Epidermal melanocyte (primary cell): ENCODE data around the gene FAM114A2.
"Not testable (repeated sequence)": the region's sequence is repeated elsewhere in the genome, so short reads cannot be mapped to it uniquely, and the experiment has no call there.

ENCODE experiments used
- DNase-seq: peaks from one replicate; pipeline ENCODE4 v3.0.0; 2011; ENCODE audit warnings: low spot score; ENCODE audit not compliant: insufficient read length

FAM114A2 gene

DNA sequence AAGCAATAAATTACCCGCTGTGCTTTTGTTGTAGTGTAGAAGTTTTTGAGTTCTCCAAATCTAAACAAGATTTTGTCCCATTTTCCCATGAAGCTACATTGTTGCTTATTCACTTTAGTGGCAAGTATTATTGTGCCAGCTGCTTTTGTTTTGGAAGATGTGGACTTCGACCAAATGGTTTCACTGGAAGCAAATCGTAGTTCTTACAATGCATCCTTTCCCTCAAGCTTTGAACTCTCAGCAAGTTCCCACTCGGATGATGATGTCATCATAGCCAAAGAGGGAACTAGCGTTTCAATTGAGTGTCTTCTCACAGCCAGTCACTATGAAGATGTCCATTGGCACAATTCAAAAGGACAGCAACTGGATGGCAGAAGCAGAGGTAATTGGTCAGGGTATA is 10.9 kb upstream of the FAM114A2 start:
- no peak for DNase-seq

DNA sequence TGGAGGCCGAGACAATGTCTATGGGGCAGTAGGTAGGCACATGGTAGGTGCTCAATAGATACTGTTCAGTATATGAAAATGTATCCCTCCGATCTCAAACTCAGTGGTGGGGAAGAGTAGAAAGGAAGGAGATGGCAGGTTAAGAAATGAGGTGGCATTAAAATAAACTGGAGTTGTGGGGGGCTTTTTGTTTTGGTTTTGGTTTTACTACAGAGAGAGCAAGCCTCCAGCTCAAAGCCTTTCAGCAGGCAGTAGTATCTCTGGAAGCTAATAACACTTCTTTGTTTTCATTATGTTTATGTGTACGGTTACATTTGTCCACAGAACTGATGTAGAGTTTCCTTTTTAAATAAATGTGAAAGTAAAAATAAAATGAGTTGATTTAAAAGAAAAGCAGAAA is 8.6 kb upstream of the FAM114A2 start:
- DNase-seq: no peak

DNA sequence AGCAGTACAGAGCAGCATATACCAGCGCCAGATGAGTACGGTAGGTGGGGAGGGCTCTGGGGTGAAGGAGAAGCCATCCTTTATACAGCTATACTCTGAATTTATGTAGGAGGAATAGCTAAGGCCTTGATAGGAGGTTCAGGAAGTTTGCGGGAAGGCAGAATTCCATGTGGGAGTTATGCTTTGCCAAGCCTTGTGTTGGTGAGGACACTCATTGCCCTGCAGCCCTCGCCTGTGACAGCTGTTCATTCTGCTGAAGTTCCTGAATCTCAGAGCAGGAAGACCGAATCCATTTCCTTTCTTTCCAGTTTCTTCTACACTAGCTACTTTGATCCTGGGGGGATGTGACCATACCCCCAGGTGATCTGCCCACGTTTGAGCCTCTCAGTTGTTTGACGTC is 7.8 kb upstream of the FAM114A2 start:
- no peak for DNase-seq

DNA sequence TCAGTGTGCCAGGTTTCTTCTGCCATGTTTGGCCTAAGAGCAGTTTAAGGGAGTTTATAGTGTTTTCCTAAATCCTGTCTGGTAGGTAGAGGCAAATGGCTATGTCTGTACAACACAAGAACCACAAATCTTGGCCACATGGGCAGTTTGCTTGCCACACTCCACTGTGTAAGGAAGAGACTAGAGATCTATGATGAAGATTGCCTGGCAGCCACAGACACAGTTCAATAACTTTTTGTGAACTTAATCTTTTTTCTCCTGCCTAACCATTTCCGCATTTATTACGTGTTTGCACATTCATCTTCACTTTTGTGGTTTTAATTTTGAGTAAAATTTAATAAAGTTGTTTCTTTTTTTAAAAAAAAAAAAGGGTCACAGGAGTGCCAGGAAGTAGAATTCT is 5.9 kb upstream of the FAM114A2 start:
- no peak for DNase-seq

DNA sequence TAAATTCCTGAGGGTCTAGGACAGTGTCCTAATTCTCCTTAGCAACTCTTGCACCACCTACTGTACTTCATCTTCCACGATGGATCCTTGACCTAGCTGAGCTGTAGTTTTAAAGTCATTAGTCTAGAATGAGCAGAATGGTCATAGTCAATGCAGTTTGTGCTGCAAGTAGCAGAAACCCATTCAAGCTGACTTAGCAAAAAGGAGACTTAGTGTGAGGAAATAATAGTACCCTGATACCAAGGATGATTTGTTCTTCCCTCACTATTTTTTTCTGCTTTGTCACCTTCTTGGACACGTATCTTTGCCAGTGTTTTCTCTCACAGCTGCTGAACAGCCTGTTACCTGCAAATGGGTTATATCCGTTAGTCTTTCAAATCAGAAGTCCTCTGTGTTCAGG is 5.4 kb upstream of the FAM114A2 start:
- DNase-seq: no peak

DNA sequence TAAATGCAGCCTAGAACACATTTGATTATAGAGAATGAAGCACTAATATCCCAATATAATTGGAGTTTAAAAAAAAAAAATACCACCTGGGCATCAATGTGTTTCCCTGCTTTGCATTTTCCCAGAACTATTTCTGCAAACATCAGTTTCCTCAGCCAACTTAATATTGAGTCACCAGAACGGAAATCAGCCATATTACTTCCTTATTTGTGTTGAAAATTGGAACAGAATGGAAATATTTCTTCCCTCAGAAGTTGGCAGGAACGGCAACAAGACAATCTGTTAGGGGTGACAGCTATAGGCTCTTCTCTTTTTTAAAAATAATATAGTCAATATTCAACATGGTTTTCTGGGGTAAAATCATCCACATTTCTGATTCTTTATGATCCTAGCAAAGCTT is 4.1 kb upstream of the FAM114A2 start:
- no peak for DNase-seq

DNA sequence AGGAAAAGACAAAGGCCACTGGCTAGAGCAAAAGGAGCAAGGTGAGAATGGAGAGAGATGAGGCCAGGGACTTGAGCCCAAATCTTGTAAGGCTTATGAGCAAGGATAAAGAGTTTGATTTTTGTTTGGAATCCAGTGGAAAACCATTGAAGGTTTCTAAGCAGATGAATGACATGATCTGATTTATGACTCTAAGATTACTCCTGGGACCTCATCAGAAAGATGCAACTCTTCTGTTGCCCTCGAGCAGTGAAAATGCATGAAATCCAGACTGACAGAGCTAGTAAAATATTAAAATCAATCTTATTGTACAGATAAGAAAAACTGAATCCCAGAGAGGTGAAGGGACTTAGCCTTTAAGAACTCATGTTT is 734 bp upstream of the FAM114A2 start:
- DNase-seq: no peak

DNA sequence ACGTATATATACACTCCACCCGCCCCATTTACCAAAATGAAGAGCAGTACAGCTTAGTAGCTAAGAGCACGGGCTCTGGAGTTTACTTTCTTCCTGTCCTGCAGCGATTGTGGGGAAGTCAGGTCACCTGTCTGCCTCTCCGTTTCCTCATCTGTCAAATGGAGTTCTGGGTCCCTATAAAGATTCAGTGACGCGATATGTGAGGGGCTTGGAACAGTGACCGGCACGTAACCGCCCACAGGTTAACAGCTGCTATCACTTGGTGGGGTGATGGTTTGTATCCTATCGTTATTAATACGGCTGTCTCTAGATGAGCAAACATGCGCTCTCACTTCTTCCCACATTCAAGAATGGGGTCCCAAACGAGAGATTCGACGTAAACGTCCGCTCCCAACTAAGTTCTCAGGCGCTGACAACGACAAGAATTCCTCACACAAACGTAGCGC is 426 bp downstream of the FAM114A2 start:
- DNase-seq: no peak

DNA sequence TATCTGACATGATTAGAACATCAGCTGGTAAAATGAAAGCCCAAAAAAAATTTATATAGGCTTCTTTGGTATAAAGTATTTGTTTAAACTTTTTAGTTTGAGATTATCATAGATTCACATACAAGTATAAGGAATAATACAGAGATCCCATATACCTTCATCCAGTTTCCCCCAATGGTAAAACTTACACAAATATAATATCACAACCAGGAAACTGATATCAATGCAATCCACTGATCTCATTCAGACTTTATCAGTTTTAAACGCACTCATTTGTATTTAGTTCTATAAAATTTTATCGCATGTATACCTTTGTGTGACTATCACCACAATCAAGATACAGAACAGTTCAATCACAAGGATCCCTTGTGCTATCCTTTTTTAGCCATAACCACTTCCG is 3.8 kb downstream of the FAM114A2 start:
- DNase-seq: no peak

DNA sequence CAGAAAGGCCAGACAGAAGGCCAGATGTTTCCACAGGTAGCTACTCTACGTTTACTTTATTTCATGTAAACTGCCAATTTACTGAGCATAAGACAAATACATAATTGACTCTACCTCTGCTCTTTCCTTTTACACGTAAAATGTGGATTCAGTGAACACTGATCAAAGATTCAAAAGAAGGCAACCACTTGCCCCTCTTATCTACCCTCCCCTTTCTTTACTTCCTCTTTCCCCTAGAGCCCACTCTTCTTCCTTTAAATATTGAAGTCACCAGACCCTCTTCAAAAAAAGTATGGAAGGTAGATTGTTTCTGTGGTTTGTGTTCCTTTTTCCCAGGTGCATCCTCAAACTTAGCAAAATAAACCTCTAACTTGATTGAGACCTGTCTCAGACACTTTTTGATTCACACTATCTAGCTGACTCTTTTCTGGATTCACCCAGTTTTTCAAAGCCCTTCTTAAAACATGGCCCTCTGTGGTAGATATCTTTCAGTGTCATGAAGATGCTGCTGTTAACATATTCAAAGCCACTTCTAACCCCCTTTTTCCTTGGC is 6.7 kb downstream of the FAM114A2 start:
- DNase-seq: no peak

DNA sequence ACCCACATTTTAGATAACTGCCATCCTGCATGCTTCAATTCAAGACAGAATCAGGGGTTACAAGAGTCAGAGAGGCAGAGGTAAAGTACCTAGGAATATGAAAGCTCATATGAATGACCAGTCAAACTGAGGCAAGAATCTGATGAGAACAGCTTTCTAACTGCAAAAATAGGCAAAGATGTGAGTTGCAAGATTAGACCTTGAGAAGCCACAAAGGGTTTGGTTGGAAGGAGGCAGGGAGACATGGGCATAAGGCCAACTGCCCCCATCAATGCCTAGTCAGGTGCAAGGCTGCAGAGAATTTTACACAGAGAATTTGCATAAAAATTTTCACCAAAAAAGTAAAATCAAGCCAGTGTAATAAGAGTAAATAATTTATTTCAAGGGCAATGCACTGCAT is 12.8 kb downstream of the FAM114A2 start:
- DNase-seq: no peak

DNA sequence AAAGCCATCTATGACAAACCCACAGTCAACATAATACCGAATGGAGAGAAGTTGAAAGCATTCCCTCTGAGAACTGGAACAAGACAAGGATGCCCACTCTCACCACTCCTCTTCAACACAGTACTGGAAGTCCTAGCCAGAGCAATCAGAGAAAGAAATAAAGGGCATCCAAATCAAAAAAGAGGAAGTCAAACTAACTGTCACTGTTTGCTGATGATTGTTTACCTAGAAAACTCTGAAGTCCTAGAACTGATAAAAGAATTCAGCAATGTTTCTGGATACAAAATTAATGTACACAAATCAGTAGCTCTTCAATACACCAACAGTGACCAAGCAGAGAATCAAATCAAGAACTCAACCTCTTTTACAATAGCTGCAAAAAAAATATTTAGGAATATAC is 19.8 kb downstream of the FAM114A2 start:
- not testable (repeated sequence) for DNase-seq

DNA sequence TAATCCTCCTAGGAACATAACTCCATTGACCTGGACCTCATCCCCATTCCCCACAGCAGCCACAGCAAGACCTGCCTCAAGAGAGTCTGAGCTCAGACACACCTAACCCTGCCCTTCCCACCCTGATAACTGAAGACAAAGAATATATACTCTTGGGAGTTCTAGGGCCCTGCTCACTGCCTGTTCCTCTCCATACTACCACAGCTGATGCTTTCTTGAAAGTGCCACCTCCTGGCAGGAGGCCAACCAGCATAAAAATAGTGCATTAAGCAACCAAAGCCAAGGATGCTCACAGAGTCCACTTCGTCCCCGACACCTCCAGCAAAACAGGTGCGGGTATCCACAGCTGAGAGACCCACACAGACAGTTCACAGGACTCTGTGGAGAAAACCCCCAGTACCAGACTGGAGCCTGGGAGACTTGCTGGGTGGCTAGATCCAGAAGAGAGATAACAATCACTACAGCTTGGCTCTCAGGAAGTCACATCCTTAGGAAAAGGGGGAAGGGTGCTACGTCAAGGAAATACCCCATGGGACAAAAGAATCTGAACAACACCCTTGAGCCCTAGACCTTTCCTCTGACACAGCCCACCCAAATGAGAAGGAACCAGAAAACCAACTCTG is 23.5 kb downstream of the FAM114A2 start:
- DNase-seq: no peak

DNA sequence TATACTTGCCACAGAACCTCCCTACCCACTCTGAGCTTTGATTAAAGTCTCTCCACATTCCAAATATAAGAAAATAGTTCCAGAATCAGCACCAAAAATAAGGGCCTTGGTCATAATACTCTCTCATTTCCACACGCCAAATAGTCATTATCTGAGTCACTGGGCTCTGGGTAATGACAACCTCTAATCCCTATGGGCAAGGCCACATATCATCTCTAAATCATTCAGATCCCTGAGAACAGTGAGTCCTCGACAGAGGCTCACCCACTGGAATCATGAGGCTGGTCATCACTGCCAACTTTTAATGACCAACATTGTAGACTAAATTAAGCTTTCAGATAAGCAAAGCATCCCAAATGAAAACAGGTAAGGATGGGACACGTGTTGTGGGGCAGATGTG is 28.1 kb downstream of the FAM114A2 start:
- no peak for DNase-seq

DNA sequence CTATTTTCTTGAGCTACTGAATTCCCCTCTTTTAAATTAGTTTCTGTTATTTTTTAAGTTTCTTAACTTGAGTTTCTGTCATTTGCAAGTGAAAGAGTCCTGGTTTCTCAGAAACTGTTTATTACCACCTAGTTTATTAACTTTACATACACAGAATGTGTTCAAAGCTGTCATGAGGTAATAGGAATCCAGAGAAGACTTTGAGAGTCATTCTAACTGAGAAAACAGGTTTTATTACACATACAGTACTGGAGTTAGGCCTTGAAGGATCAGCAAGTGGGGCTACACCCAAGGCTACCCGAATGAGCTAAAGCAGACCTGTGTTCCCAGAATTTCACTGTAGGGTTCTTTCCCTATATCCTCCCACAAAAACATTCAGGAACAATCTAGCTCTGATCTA is 33.1 kb downstream of the FAM114A2 start:
- DNase-seq: no peak

DNA sequence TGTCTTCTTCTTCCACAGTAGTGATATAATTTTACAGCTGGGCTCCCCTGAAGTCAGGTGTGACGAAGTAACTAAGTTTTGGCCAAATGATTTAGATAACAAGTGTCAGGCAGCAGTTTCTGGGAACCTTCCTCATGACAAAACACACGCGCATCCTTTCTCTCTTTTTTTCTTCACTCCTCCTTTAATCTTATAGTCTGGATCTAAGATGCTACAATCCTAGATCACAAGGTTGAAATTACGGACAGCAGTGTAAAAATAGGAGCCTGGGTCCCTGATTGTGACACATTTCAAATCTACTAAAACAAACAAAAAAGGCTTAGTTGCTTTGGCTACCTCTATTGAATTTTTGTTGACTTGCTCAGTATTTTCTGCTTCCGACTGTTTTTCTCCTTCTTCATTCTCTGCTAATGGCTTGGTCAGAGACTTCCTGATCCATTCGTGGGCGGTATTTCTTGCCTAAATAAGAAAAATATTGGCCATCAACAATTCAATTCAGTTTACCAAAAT is 36.1 kb downstream of the FAM114A2 start:
- DNase-seq: no peak

DNA sequence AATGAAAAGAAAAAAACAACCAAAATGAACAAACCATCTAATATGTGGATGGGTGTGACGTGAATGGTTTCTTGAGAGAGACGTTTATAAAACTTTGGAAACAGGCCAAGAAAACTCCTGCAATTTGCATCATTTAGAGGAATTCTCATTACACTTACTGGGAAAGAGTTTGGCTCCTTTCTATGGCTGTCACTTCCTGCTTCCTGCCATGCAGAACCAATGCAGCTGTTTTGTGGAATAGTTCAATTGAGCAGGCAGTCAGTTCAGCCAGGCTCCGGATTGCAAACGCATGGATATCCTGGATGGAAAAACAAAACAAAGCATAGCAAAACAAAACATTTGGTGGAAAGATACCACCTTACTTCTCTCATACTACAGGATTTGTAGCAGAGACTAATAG is 36.6 kb downstream of the FAM114A2 start:
- no peak for DNase-seq

DNA sequence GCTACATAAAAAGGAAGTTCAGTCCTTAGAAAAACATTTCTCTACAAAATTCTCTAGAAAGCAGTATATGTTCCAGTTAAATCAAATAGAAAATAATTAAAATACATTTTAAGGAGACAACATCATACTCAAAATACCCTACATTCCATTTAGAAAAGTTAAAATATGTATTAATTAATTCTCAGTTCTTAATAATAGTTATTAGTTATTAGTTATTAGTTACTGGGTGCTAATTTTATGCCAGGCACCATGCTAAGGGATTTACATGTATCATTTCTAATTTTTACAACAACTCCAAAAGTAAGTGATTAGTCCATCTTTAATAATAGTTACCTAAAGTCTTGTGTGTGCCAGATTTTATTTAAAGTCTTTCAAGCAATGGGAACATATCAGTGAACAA is 38.0 kb downstream of the FAM114A2 start:
- DNase-seq: no peak

DNA sequence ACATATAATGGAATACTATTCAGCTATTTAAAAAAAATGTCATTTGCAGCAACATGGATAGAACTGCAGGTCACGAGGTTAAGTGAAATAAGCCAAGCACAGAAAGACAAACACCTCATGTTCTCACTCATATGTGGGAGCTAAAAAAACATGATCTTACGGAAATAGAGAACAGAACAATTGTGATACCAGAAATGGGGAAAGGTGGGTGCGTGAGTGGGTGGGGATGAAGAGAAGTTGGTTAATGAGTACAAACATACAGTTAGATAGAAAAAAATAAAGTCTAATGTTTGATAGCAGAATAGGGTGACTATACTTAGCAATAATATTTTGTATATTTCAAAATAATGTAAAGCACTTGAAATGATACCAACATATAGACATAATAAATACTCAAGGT is 38.7 kb downstream of the FAM114A2 start:
- no peak for DNase-seq

DNA sequence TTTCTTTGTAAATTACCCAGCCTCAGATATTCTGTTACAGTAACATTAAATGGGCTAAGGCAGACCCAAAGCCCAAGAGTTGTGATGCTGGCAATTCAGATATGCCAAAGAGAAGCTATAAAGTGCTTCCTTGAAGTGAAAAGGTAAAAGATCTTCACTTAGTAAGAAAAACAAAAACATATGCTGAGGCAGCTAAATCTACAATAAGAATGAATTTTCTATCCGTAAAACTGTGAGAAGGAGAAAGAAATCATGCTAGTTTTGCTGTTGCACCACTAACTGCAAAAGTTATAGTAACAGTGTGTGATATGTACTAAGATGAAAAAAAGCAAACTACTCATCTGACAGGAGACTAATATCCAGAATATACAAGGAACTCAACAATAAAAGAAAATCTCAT is 39.9 kb downstream of the FAM114A2 start:
- no peak for DNase-seq

DNA sequence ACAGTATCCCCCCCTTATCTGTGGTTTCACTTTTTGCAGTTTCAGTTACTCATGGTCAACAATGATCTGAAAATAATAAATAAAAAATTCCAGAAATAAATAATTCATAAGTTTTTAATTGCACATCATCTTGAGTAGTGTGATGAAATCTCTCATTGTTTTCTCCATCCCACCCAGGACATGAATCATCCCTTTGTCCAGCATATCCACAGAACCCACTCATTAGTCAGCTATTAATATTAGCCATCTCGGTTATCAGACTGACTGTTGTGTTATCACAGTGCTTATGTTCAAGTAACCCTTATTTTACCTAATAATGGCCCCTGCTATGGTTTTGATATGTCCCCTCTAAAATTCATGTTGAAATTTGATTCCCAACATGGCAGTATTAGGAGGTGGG is 40.7 kb downstream of the FAM114A2 start:
- DNase-seq: no peak

DNA sequence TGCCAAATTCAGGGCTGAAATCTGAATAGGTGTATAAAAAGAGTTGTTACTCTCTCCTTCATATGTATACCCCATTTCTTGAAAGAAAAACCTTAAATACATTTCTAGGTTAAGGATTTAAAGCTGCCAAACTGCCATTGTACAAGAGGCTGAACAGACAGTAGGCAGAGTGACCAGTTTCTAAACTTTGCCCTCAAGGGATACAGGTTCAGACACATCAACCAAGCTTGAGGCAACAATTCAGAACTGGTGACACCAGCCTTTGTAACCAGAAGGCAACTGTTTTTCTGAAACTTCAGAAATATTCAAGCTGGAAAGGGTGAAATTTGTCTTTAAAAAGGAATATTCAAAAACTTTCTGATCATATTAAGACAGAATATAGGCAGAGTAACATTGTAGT is 47.5 kb downstream of the FAM114A2 start:
- DNase-seq: no peak

DNA sequence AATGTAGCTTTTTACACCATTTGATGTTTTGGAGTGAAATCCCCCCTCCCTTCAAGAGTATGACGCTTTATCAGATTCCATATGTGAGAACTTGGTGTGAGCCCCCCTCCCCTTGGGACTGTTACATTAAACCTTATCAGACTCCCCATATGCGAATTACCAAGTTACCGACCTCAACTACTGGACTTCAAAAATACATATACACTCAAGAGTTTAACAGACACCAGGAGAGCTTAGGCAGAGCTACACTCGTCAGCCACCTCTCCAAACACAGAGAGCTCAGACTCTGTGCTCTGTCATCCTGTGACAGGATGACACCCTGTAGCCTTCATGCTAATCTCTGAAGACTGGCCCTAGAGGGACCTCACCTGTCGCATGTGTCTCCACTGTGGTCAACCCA is 50.2 kb downstream of the FAM114A2 start:
- DNase-seq: no peak

DNA sequence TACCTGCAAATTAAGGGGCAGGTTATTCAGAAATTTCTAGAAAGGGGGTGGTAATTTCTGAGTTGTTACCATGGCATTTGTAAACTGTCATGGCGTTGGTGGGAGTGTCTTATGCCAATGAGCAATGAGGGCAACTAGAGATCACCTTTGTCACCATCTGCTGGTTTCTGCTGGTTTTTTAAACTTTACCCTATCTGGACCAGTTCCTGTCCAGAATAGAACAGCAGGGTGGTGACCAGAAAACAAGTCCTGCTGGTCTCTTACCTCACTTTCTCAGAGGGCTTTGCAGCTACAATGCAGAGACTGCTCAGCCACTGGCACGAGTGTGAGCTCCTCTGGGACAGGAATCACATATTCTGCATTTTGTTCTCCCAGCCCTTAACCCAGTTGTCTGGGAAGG is 51.4 kb downstream of the FAM114A2 start:
- DNase-seq: no peak
